ENCODE data around the gene BCL2L1. TPM values are rescaled to one million over a fixed set of nuclear protein-coding genes. Genes with fewer than 3 reads are reported as not detected.

Gene BCL2L1
- total RNA-seq, 1 donor from 2014 or later: 52.9 TPM

- no peak for DNase-seq (ENCODE audit: low spot score)
- H3K4me3 Mint-ChIP-seq (ENCODE audit: unreplicated experiment): no peak overlapping the region
- H3K9me3 Mint-ChIP-seq (ENCODE audit: unreplicated experiment): no peaks in the 10 kb centered on the region
- no peak overlapping the region for H3K27ac Mint-ChIP-seq (ENCODE audit: unreplicated experiment)
- H3K27me3 Mint-ChIP-seq (ENCODE audit: unreplicated experiment): peaks cover 8% of the 10 kb centered on the region
- peaks cover 48% of the 10 kb centered on the region for H3K4me1 Mint-ChIP-seq (ENCODE audit: unreplicated experiment)
- peaks cover 29% of the 10 kb centered on the region for H3K36me3 Mint-ChIP-seq (ENCODE audit: low read depth, unreplicated experiment)
- no peak for TF ChIP-seq CTCF (IDR thresholded peaks at IDR 0.05; ENCODE audit: unreplicated experiment)
These were observed 56.2 kb downstream of the BCL2L1 start for GRCh38 chr20:31666258-31667042.

GRCh38 chr20:31665753-31666152, 56.9 kb downstream of the BCL2L1 start:
- Mint-ChIP-seq H3K4me1 (ENCODE audit: unreplicated experiment) (peaks cover 46% of the 10 kb centered on the region), H3K27ac (ENCODE audit: unreplicated experiment) (no peak overlapping the region), H3K9me3 (ENCODE audit: unreplicated experiment) (no peaks in the 10 kb centered on the region), H3K27me3 (ENCODE audit: unreplicated experiment) (peaks cover 11% of the 10 kb centered on the region), H3K4me3 (ENCODE audit: unreplicated experiment) (no peak overlapping the region), H3K36me3 (ENCODE audit: low read depth, unreplicated experiment) (peaks cover 32% of the 10 kb centered on the region)
- no peak for TF ChIP-seq CTCF (IDR thresholded peaks at IDR 0.05; ENCODE audit: unreplicated experiment)
- no peak for DNase-seq (ENCODE audit: low spot score)

- no peak for DNase-seq (ENCODE audit: low spot score)
- Mint-ChIP-seq H3K4me3 (ENCODE audit: unreplicated experiment) (no peak overlapping the region), H3K36me3 (ENCODE audit: low read depth, unreplicated experiment) (peaks cover 30% of the 10 kb centered on the region), H3K27me3 (ENCODE audit: unreplicated experiment) (peaks cover 10% of the 10 kb centered on the region), H3K4me1 (ENCODE audit: unreplicated experiment) (peaks cover 37% of the 10 kb centered on the region), H3K27ac (ENCODE audit: unreplicated experiment) (no peak overlapping the region), H3K9me3 (ENCODE audit: unreplicated experiment) (no peaks in the 10 kb centered on the region)
- no peak for TF ChIP-seq CTCF (IDR thresholded peaks at IDR 0.05; ENCODE audit: unreplicated experiment)
These were observed 57.8 kb downstream of the BCL2L1 start for GRCh38 chr20:31664696-31665354.

- H3K4me3 Mint-ChIP-seq (ENCODE audit: unreplicated experiment): no peak overlapping the region
- DNase-seq (ENCODE audit: low spot score): no peak
- H3K36me3 Mint-ChIP-seq (ENCODE audit: low read depth, unreplicated experiment): peaks cover 22% of the 10 kb centered on the region
- peaks cover 9% of the 10 kb centered on the region for H3K27me3 Mint-ChIP-seq (ENCODE audit: unreplicated experiment)
- H3K27ac Mint-ChIP-seq (ENCODE audit: unreplicated experiment): peak overlapping the region; percentile 32
- TF ChIP-seq CTCF (IDR thresholded peaks at IDR 0.05; ENCODE audit: unreplicated experiment): no peak
- H3K4me1 Mint-ChIP-seq (ENCODE audit: unreplicated experiment): peaks cover 33% of the 10 kb centered on the region
- no peaks in the 10 kb centered on the region for H3K9me3 Mint-ChIP-seq (ENCODE audit: unreplicated experiment)
These were observed 58.6 kb downstream of the BCL2L1 start for GRCh38 chr20:31663838-31664695.

All from endothelial cell (in vitro differentiated cells).